Measurements from ENCODE around the gene C19orf67. TPM values are rescaled to one million over a fixed set of nuclear protein-coding genes. Genes with fewer than 3 reads are reported as not detected.

The C19orf67 gene
- total and polyA plus RNA-seq, 7 experiments from 2014 or later: 0.34 to 0.78 (median 0.60) TPM; not detected in 4

- H3K27ac Mint-ChIP-seq: peak overlapping the region in 7 of 9 donors; percentile 62 to 89 (median 78)
- CTCF ChIA-PET: interaction anchor here (0.5 to 3.8 kb wide), 14 partner anchors 8 to 1097 kb away, joined by 3 to 22 read pairs (median 4); partner anchors contain the start of gene ASF1B
These were observed 12.2 kb downstream of the C19orf67 start for GRCh38 chr19:14073261-14073924.

GRCh38 chr19:14072535-14073260 is 12.9 kb downstream of the C19orf67 start, which contains the start of gene MISP3:
Gene MISP3 (plus strand): TSS chr19:14072786. CDS start chr19:14073310, 524 bp downstream.
- H3K27me3 Mint-ChIP-seq: peaks cover 0 to 10% (median 0%) of the 10 kb centered on the region in 5 donors
- ATAC-seq: peak; percentile 2
- peak within 1 kb of the TSS; percentile 87 to 99 (median 93) for H3K4me3 Mint-ChIP-seq
- H3K27ac Mint-ChIP-seq: peak within 1 kb of the TSS in 5 of 9 donors; percentile 66 to 89 (median 82)
- H3K9me3 ChIP-seq (ENCODE audit: control insufficient read depth in 2 of 3, low read length in 3 of 3): no peaks in the 10 kb centered on the region
- H3K4me3 ChIP-seq (ENCODE audit: low read length): peak within 1 kb of the TSS; percentile 91
- peaks cover 7 to 24% (median 10%) of the 10 kb centered on the region in 7 donors for H3K4me1 Mint-ChIP-seq
- H3K36me3 Mint-ChIP-seq: no peaks in the 10 kb centered on the region
- DNase-seq: peak in 2 of 9 donors; percentile 16 to 63
- H3K36me3 ChIP-seq (ENCODE audit: control insufficient read depth in 2 of 3, insufficient read depth in 3 of 3, low read length in 3 of 3): no peaks in the 10 kb centered on the region
- peaks cover 0 to 1% (median 0%) of the 10 kb centered on the region in 11 donors for H3K9me3 Mint-ChIP-seq
- ChIA-PET POLR2A (interaction anchor here (0.6 to 2.5 kb wide), 5 partner anchors 19 to 148 kb away, joined by 3 to 10 read pairs (median 3); partner anchors contain the start of genes IL27RA and PRKACA), CTCF (interaction anchor here (0.6 to 3.8 kb wide), 8 partner anchors 9 to 193 kb away, joined by 3 to 22 read pairs (median 4); partner anchors contain the start of gene ASF1B)
- peaks cover 9 to 18% of the 10 kb centered on the region in 2 donors for H3K4me1 ChIP-seq (ENCODE audit: control insufficient read depth in 2 of 2, insufficient read depth in 2 of 2, low read length in 2 of 2)
- intact Hi-C loops (cut with micrococcal nuclease): loop anchor here (1.0 to 5.0 kb wide), 10 partner anchors 9 to 615 kb away; partner anchors contain the start of genes RFX1 (in 2 of the 2), ASF1B (in 1 of the 2) and SAMD1 (in 1 of the 2)
- H3K27me3 ChIP-seq (ENCODE audit: control insufficient read depth in 2 of 2, insufficient read depth in 2 of 2, low read length in 2 of 2): no peaks in the 10 kb centered on the region
- peak within 1 kb of the TSS; percentile 50 for H3K27ac ChIP-seq (ENCODE audit: low read depth, low read length)

More at GRCh38 chr19:14073261-14073924, 12.2 kb downstream of the C19orf67 start:
- intact Hi-C loops (cut with micrococcal nuclease): loop anchor here (1.0 to 5.0 kb wide), 9 partner anchors 8 to 614 kb away; partner anchors contain the start of genes RFX1 (in 2 of the 2), ASF1B (in 1 of the 2) and SAMD1 (in 1 of the 2)
- Mint-ChIP-seq H3K27me3 (peaks cover 0 to 10% (median 0%) of the 10 kb centered on the region in 5 donors), H3K4me3 (peak overlapping the region; percentile 87 to 99 (median 93)), H3K9me3 (peaks cover 0 to 1% (median 0%) of the 10 kb centered on the region in 11 donors), H3K4me1 (peaks cover 7 to 24% (median 10%) of the 10 kb centered on the region in 7 donors), H3K36me3 (no peaks in the 10 kb centered on the region)
- H3K9me3 ChIP-seq (ENCODE audit: control insufficient read depth in 2 of 3, low read length in 3 of 3): no peaks in the 10 kb centered on the region
- H3K36me3 ChIP-seq (ENCODE audit: control insufficient read depth in 2 of 3, insufficient read depth in 3 of 3, low read length in 3 of 3): no peaks in the 10 kb centered on the region
- DNase-seq: peak; percentile 65 to 91 (median 87)
- no peaks in the 10 kb centered on the region for H3K27me3 ChIP-seq (ENCODE audit: control insufficient read depth in 2 of 2, insufficient read depth in 2 of 2, low read length in 2 of 2)
- H3K4me3 ChIP-seq (ENCODE audit: low read length): peak overlapping the region; percentile 91
- H3K27ac ChIP-seq (ENCODE audit: low read depth, low read length): peak overlapping the region; percentile 50
- peak; percentile 86 for ATAC-seq
- POLR2A ChIA-PET: interaction anchor here (0.6 to 2.5 kb wide), 8 partner anchors 16 to 194 kb away, joined by 3 to 10 read pairs (median 3); partner anchors contain the start of genes ASF1B, IL27RA and PRKACA
- H3K4me1 ChIP-seq (ENCODE audit: control insufficient read depth in 2 of 2, insufficient read depth in 2 of 2, low read length in 2 of 2): peaks cover 9 to 18% of the 10 kb centered on the region in 2 donors

- peak overlapping the region in 2 of 9 donors; percentile 28 to 51 for H3K27ac Mint-ChIP-seq
- no peak overlapping the region for H3K27ac ChIP-seq (ENCODE audit: low read depth, low read length)
- intact Hi-C loops (cut with micrococcal nuclease): loop anchor here (5.0 kb wide), 2 partner anchors 63 to 617 kb away; partner anchors contain the start of gene RFX1 (in 2 of the 2)
- H3K4me3 Mint-ChIP-seq: peak overlapping the region in 5 of 10 donors; percentile 9 to 67 (median 30)
- H3K4me3 ChIP-seq (ENCODE audit: low read length): no peak overlapping the region
- ATAC-seq: no peak
- peaks cover 7 to 20% (median 11%) of the 10 kb centered on the region in 7 donors for H3K4me1 Mint-ChIP-seq
- H3K4me1 ChIP-seq (ENCODE audit: control insufficient read depth in 2 of 2, insufficient read depth in 2 of 2, low read length in 2 of 2): peaks cover 9 to 18% of the 10 kb centered on the region in 2 donors
- H3K36me3 Mint-ChIP-seq: no peaks in the 10 kb centered on the region
- CTCF ChIA-PET: interaction anchor here (0.8 to 3.8 kb wide), 4 partner anchors 11 to 190 kb away, joined by 3 to 22 read pairs (median 10); no protein-coding TSS in a partner anchor
- no peaks in the 10 kb centered on the region for H3K9me3 ChIP-seq (ENCODE audit: control insufficient read depth in 2 of 3, low read length in 3 of 3)
- H3K27me3 ChIP-seq (ENCODE audit: control insufficient read depth in 2 of 2, insufficient read depth in 2 of 2, low read length in 2 of 2): no peaks in the 10 kb centered on the region
- H3K9me3 Mint-ChIP-seq: peaks cover 0 to 1% (median 0%) of the 10 kb centered on the region in 11 donors
- H3K27me3 Mint-ChIP-seq: peaks cover 0 to 13% (median 0%) of the 10 kb centered on the region in 5 donors
- POLR2A ChIA-PET: interaction anchor here (1.9 kb wide), 1 partner anchor 188 kb away, joined by 4 read pairs; no protein-coding TSS in a partner anchor
- DNase-seq: no peak
- no peaks in the 10 kb centered on the region for H3K36me3 ChIP-seq (ENCODE audit: control insufficient read depth in 2 of 3, insufficient read depth in 3 of 3, low read length in 3 of 3)
These were observed 15.1 kb downstream of the C19orf67 start for GRCh38 chr19:14070268-14071050.

- ChIA-PET CTCF (no interaction called here), POLR2A (interaction anchor here (0.6 to 0.7 kb wide), 3 partner anchors 25 to 114 kb away, joined by 3 read pairs; partner anchors contain the start of gene DCAF15)
- Histone ChIP-seq H3K4me1 (ENCODE audit: control insufficient read depth in 2 of 2, insufficient read depth in 2 of 2, low read length in 2 of 2) (no peaks in the 10 kb centered on the region), H3K9me3 (ENCODE audit: control insufficient read depth in 2 of 3, low read length in 3 of 3) (no peaks in the 10 kb centered on the region), H3K36me3 (ENCODE audit: control insufficient read depth in 2 of 3, insufficient read depth in 3 of 3, low read length in 3 of 3) (no peaks in the 10 kb centered on the region), H3K27me3 (ENCODE audit: control insufficient read depth in 2 of 2, insufficient read depth in 2 of 2, low read length in 2 of 2) (no peaks in the 10 kb centered on the region), H3K27ac (ENCODE audit: low read depth, low read length) (no peak overlapping the region), H3K4me3 (ENCODE audit: low read length) (no peak overlapping the region)
- Mint-ChIP-seq H3K9me3 (peaks cover 0 to 1% (median 0%) of the 10 kb centered on the region in 11 donors), H3K36me3 (no peaks in the 10 kb centered on the region), H3K4me1 (peaks cover 0 to 2% (median 0%) of the 10 kb centered on the region in 7 donors), H3K4me3 (no peak overlapping the region), H3K27ac (peak overlapping the region in 1 of 9 donors; percentile 2), H3K27me3 (peaks cover 0 to 18% (median 3%) of the 10 kb centered on the region in 5 donors)
- intact Hi-C loops (cut with micrococcal nuclease): no loop called here
- DNase-seq (no peak), ATAC-seq (no peak)
These were observed 19.4 kb downstream of the C19orf67 start for GRCh38 chr19:14066134-14066533.

- no peak overlapping the region for H3K4me3 Mint-ChIP-seq
- no peak overlapping the region for H3K27ac Mint-ChIP-seq
- intact Hi-C loops (cut with micrococcal nuclease): no loop called here
- ATAC-seq: no peak
- H3K4me1 Mint-ChIP-seq: peaks cover 8 to 15% (median 11%) of the 10 kb centered on the region in 7 donors
- no peaks in the 10 kb centered on the region for H3K36me3 Mint-ChIP-seq
- H3K4me3 ChIP-seq (ENCODE audit: low read length): no peak overlapping the region
- H3K36me3 ChIP-seq (ENCODE audit: control insufficient read depth in 2 of 3, insufficient read depth in 3 of 3, low read length in 3 of 3): no peaks in the 10 kb centered on the region
- CTCF ChIA-PET: no interaction called here
- peaks cover 5 to 10% of the 10 kb centered on the region in 2 donors for H3K4me1 ChIP-seq (ENCODE audit: control insufficient read depth in 2 of 2, insufficient read depth in 2 of 2, low read length in 2 of 2)
- POLR2A ChIA-PET: no interaction called here
- H3K9me3 ChIP-seq (ENCODE audit: control insufficient read depth in 2 of 3, low read length in 3 of 3): no peaks in the 10 kb centered on the region
- peaks cover 16 to 34% (median 25%) of the 10 kb centered on the region in 5 donors for H3K27me3 Mint-ChIP-seq
- H3K9me3 Mint-ChIP-seq: peaks cover 0 to under 1% (median 0%) of the 10 kb centered on the region in 11 donors
- no peak for DNase-seq
- peaks cover 4 to 17% of the 10 kb centered on the region in 2 donors for H3K27me3 ChIP-seq (ENCODE audit: control insufficient read depth in 2 of 2, insufficient read depth in 2 of 2, low read length in 2 of 2)
- no peak overlapping the region for H3K27ac ChIP-seq (ENCODE audit: low read depth, low read length)
These were observed 22.5 kb downstream of the C19orf67 start for GRCh38 chr19:14063105-14063504.

All from naive thymus-derived CD4-positive, alpha-beta T cell (primary cell).